Common myeloid progenitor, CD34-positive (primary cell): ENCODE data around the gene NOS2.
"Not testable (repeated sequence)": the region's sequence is repeated elsewhere in the genome, so short reads cannot be mapped to it uniquely, and the experiment has no call there.

Experiments used
- CTCF ChIA-PET: fragments of 350-600 bp; sonication (Branson Sonifier 250); formaldehyde crosslinking; loops from one replicate; lab custom pipeline; 2021; ENCODE audit warnings: antibody characterized with exemption; lab: Charles Lee
- POLR2A ChIA-PET: fragments of 350-600 bp; sonication (Branson Sonifier 250); formaldehyde crosslinking; loops from one replicate; lab custom pipeline; 2021; ENCODE audit warnings: antibody characterized with exemption; lab: Charles Lee
- DNase-seq, 3 donors: peaks; one replicate each; pipeline versions ENCODE4 v3.0.0 to v3.0.0-alpha.2; 2013
- H3K27ac ChIP-seq, 2 experiments: 1 replicate in 1 of 2; 2 replicates in 1 of 2; pipeline ENCODE4 v1.7.0; 2013; ENCODE audit warnings: inconsistent platforms in 2 of 2, low read length in 2 of 2, mild to moderate bottlenecking in 2 of 2, low read depth in 1 of 2, moderate library complexity in 1 of 2; ENCODE audit not compliant: severe bottlenecking in 2 of 2, insufficient read depth in 1 of 2, poor library complexity in 1 of 2
- H3K27me3 ChIP-seq, 5 experiments: replicated peaks in 2 of 5; 1 replicate in 3 of 5; 2 replicates in 2 of 5; pipeline versions ENCODE4 v1.6.1 to v1.7.0; 2013; ENCODE audit warnings: low read length in 4 of 5, mild to moderate bottlenecking in 2 of 5, moderate library complexity in 2 of 5, inconsistent platforms in 1 of 5; ENCODE audit not compliant: insufficient read depth in 5 of 5, control insufficient read depth in 4 of 5
- H3K36me3 ChIP-seq, 4 experiments: 1 replicate in 2 of 4; 2 replicates in 2 of 4; pipeline versions ENCODE4 v1.6.1 to v1.7.0; 2013; ENCODE audit warnings: low read length in 3 of 4, control low read depth in 1 of 4, mild to moderate bottlenecking in 1 of 4; ENCODE audit not compliant: control insufficient read depth in 4 of 4, insufficient read depth in 4 of 4
- H3K4me1 ChIP-seq, 4 experiments: 1 replicate in 3 of 4; 2 replicates in 1 of 4; pipeline versions ENCODE4 v1.6.1 to v1.7.1; 2013; ENCODE audit warnings: low read length in 3 of 4, mild to moderate bottlenecking in 3 of 4, control low read depth in 1 of 4, inconsistent platforms in 1 of 4, moderate library complexity in 1 of 4; ENCODE audit not compliant: control insufficient read depth in 4 of 4, insufficient read depth in 4 of 4; ENCODE audit errors: control extremely low read depth in 1 of 4
- H3K4me3 ChIP-seq, 7 experiments: 1 replicate in 4 of 7; 2 replicates in 3 of 7; pipeline versions ENCODE4 v1.5.1 to v1.7.0; 2013; ENCODE audit warnings: mild to moderate bottlenecking in 7 of 7, low read length in 6 of 7, moderate library complexity in 6 of 7, inconsistent platforms in 2 of 7, low read depth in 2 of 7, control low read depth in 1 of 7; ENCODE audit not compliant: insufficient read depth in 4 of 7, control insufficient read depth in 1 of 7; ENCODE audit errors: extremely low read depth in 1 of 7
- H3K9me3 ChIP-seq, 5 experiments: 1 replicate in 4 of 5; 2 replicates in 1 of 5; pipeline versions ENCODE4 v1.6.1 to v1.7.1; 2013; ENCODE audit warnings: low read length in 4 of 5, mild to moderate bottlenecking in 2 of 5, inconsistent platforms in 1 of 5, low read depth in 1 of 5, moderate library complexity in 1 of 5; ENCODE audit not compliant: control insufficient read depth in 4 of 5, insufficient read depth in 2 of 5; ENCODE audit errors: control extremely low read depth in 1 of 5
- WGBS: methylation state at CpG from one replicate; pipeline ENCODE4 v1.1.5; 2013; ENCODE audit not compliant: insufficient coverage; 5-methylcytosine and 5-hydroxymethylcytosine counted together

NOS2 gene

GRCh38 chr17:27732746-27733145 is 67.6 kb downstream of the NOS2 start:
- H3K36me3 ChIP-seq, H3K27me3 ChIP-seq, H3K9me3 ChIP-seq, POLR2A ChIA-PET, DNase-seq, H3K27ac ChIP-seq, CTCF ChIA-PET, H3K4me3 ChIP-seq, H3K4me1 ChIP-seq: not testable (repeated sequence)

GRCh38 chr17:27725982-27726381 is 74.3 kb downstream of the NOS2 start:
- H3K9me3 ChIP-seq, H3K27ac ChIP-seq, H3K4me3 ChIP-seq, H3K27me3 ChIP-seq, H3K4me1 ChIP-seq, CTCF ChIA-PET, H3K36me3 ChIP-seq, POLR2A ChIA-PET: not testable (repeated sequence)
- peak in 1 of 3 donors; percentile 0 for DNase-seq
- WGBS = 92% methylated on average over 6 of the region's 6 CpGs

- CTCF ChIA-PET = no interaction called here
- POLR2A ChIA-PET = no interaction called here
- Histone ChIP-seq H3K4me1 (no peaks in the 10 kb centered on the region), H3K9me3 (no peaks in the 10 kb centered on the region), H3K27ac (no peak overlapping the region), H3K27me3 (peaks cover 0 to 3% (median 0%) of the 10 kb centered on the region in 5 experiments), H3K4me3 (no peak overlapping the region), H3K36me3 (no peaks in the 10 kb centered on the region)
- WGBS = 90% methylated on average over 2 of the region's 3 CpGs
- DNase-seq = no peak
These were observed 78.5 kb downstream of the NOS2 start for GRCh38 chr17:27721797-27722196.
